ENCODE results near the gene ARID1B. TPM values are rescaled to one million over a fixed set of nuclear protein-coding genes. Genes with fewer than 3 reads are reported as not detected.

The ARID1B gene
- total RNA-seq, 4 donors from 2014 or later: 87.1 to 194 (median 115) TPM

- Histone ChIP-seq H3K27ac (no peak overlapping the region), H3K36me3 (no peaks in the 10 kb centered on the region), H3K9me3 (no peaks in the 10 kb centered on the region), H3K4me3 (no peak overlapping the region), H3K27me3 (no peaks in the 10 kb centered on the region), H3K4me1 (peaks cover 4 to 40% (median 14%) of the 10 kb centered on the region in 4 donors)
- no peak for TF ChIP-seq CTCF (IDR thresholded peaks at IDR 0.05)
- no peak for TF ChIP-seq POLR2A (IDR thresholded peaks at IDR 0.05)
- TF ChIP-seq EP300 (IDR thresholded peaks at IDR 0.05; ENCODE audit: low read depth): no peak
- TF ChIP-seq POLR2AphosphoS5 (IDR thresholded peaks at IDR 0.05): no peak
- in situ Hi-C loops (cut with MboI; ENCODE audit: low pct_ligation_motif_present in 1 of 4, low pct_unique_long_range_greater_than_20kb in 1 of 4, low sequenced_read_pairs in 3 of 4) (no loop called here), intact Hi-C loops (cut with DNase I; ENCODE audit: low total_unique reads) (no loop called here)
- 82 to 90% methylated on average over 2 of the region's 2 CpGs for WGBS, 2 donors (ENCODE audit: low coverage in 1 of 2)
- no peak for DNase-seq
Measured at GRCh38 chr6:156821707-156822106, 44.5 kb downstream of the ARID1B start.

- TF ChIP-seq CTCF (IDR thresholded peaks at IDR 0.05): no peak
- no peak for TF ChIP-seq POLR2A (IDR thresholded peaks at IDR 0.05)
- TF ChIP-seq POLR2AphosphoS5 (IDR thresholded peaks at IDR 0.05): no peak
- no peak for TF ChIP-seq EP300 (IDR thresholded peaks at IDR 0.05; ENCODE audit: low read depth)
- H3K9me3 ChIP-seq: no peaks in the 10 kb centered on the region
- H3K4me3 ChIP-seq: no peak overlapping the region
- no peak overlapping the region for H3K27ac ChIP-seq
- intact Hi-C loops (cut with DNase I; ENCODE audit: low total_unique reads): no loop called here
- in situ Hi-C loops (cut with MboI; ENCODE audit: low pct_ligation_motif_present in 1 of 4, low pct_unique_long_range_greater_than_20kb in 1 of 4, low sequenced_read_pairs in 3 of 4): no loop called here
- H3K4me1 ChIP-seq: peaks cover 0 to 35% (median 15%) of the 10 kb centered on the region in 4 donors
- no peaks in the 10 kb centered on the region for H3K36me3 ChIP-seq
- no peak for DNase-seq
- WGBS, 2 donors (ENCODE audit: low coverage in 1 of 2): 65 to 73% methylated on average over 13 to 14 of the region's 14 CpGs
- H3K27me3 ChIP-seq: no peaks in the 10 kb centered on the region
Measured at GRCh38 chr6:156822747-156823206, 45.6 kb downstream of the ARID1B start.

GRCh38 chr6:156824142-156824541, 47.0 kb downstream of the ARID1B start:
- in situ Hi-C loops (cut with MboI; ENCODE audit: low pct_ligation_motif_present in 1 of 4, low pct_unique_long_range_greater_than_20kb in 1 of 4, low sequenced_read_pairs in 3 of 4) (no loop called here), intact Hi-C loops (cut with DNase I; ENCODE audit: low total_unique reads) (no loop called here)
- 76 to 83% methylated on average over 8 of the region's 8 CpGs for WGBS, 2 donors (ENCODE audit: low coverage in 1 of 2)
- Histone ChIP-seq H3K4me1 (peaks cover 4 to 41% (median 16%) of the 10 kb centered on the region in 4 donors), H3K27me3 (no peaks in the 10 kb centered on the region), H3K27ac (no peak overlapping the region), H3K9me3 (no peaks in the 10 kb centered on the region), H3K36me3 (no peaks in the 10 kb centered on the region), H3K4me3 (no peak overlapping the region)
- no peak for DNase-seq
- TF ChIP-seq EP300 (IDR thresholded peaks at IDR 0.05; ENCODE audit: low read depth) (no peak), POLR2AphosphoS5 (IDR thresholded peaks at IDR 0.05) (no peak), CTCF (IDR thresholded peaks at IDR 0.05) (no peak), POLR2A (IDR thresholded peaks at IDR 0.05) (no peak)

- Histone ChIP-seq H3K27ac (no peak overlapping the region), H3K9me3 (no peaks in the 10 kb centered on the region), H3K36me3 (peaks cover 0 to 5% (median 0%) of the 10 kb centered on the region in 4 donors), H3K27me3 (no peaks in the 10 kb centered on the region), H3K4me1 (peaks cover 4 to 33% (median 13%) of the 10 kb centered on the region in 4 donors), H3K4me3 (no peak overlapping the region)
- TF ChIP-seq POLR2A (IDR thresholded peaks at IDR 0.05) (no peak), EP300 (IDR thresholded peaks at IDR 0.05; ENCODE audit: low read depth) (no peak), CTCF (IDR thresholded peaks at IDR 0.05) (no peak), POLR2AphosphoS5 (IDR thresholded peaks at IDR 0.05) (no peak)
- in situ Hi-C loops (cut with MboI; ENCODE audit: low pct_ligation_motif_present in 1 of 4, low pct_unique_long_range_greater_than_20kb in 1 of 4, low sequenced_read_pairs in 3 of 4) (no loop called here), intact Hi-C loops (cut with DNase I; ENCODE audit: low total_unique reads) (no loop called here)
- DNase-seq: no peak
- 60 to 62% methylated on average over 2 to 3 of the region's 3 CpGs for WGBS, 2 donors (ENCODE audit: low coverage in 1 of 2)
Measured at GRCh38 chr6:156825475-156825874, 48.3 kb downstream of the ARID1B start.

All from transverse colon (tissue), 4 donors.